Natural killer cell (primary cell): Measurements from ENCODE around the gene ZACN. TPM values are rescaled to one million over a fixed set of nuclear protein-coding genes. Genes with fewer than 3 reads are reported as not detected.
A peak's percentile ranks its signal among the peaks of the same experiment; 100 is the strongest.

Experiments used
- ATAC-seq, 3 donors: fragments of 150-1000 bp in 2 of 3; fragments of 200-7000 bp in 1 of 3; cut with Tn5 transposase; 1 replicate in 1 of 3; 2 replicates in 2 of 3; pipeline ENCODE4 v1.10.0; 2021; ENCODE audit warnings: mild to moderate bottlenecking in 2 of 3, moderate library complexity in 2 of 3
- DNase-seq, 2 donors: peaks; one replicate each; pipeline versions ENCODE4 v3.0.0 to v3.0.0-alpha.2; 2013 to 2021; ENCODE audit warnings: mixed read lengths in 1 of 2
- H3K27ac ChIP-seq: one replicate; pipeline ENCODE4 v1.5.1; 2013; ENCODE audit warnings: mild to moderate bottlenecking, low read length
- H3K27me3 ChIP-seq: one replicate; pipeline ENCODE4 v1.6.1; 2013; ENCODE audit warnings: low read length; ENCODE audit not compliant: control insufficient read depth, insufficient read depth
- H3K36me3 ChIP-seq: one replicate; pipeline ENCODE4 v1.6.1; 2013; ENCODE audit warnings: low read length; ENCODE audit not compliant: control insufficient read depth, insufficient read depth
- H3K4me1 ChIP-seq: one replicate; pipeline ENCODE4 v1.6.1; 2013; ENCODE audit warnings: low read length; ENCODE audit not compliant: control insufficient read depth, insufficient read depth
- H3K4me3 ChIP-seq: one replicate; pipeline ENCODE4 v1.5.1; 2013; ENCODE audit warnings: low read length
- H3K9me3 ChIP-seq: one replicate; pipeline ENCODE4 v1.6.1; 2013; ENCODE audit warnings: low read length; ENCODE audit not compliant: control insufficient read depth, insufficient read depth
- H3K27ac Mint-ChIP-seq, 2 donors: one replicate each; pipeline ENCODE4 v1.8.0; 2022; ENCODE audit warnings: mild to moderate bottlenecking in 2 of 2, mixed read lengths in 2 of 2, moderate library complexity in 1 of 2
- H3K27me3 Mint-ChIP-seq, 2 donors: one replicate each; pipeline ENCODE4 v1.8.0; 2022; ENCODE audit warnings: low read depth in 2 of 2, mixed read lengths in 2 of 2
- H3K36me3 Mint-ChIP-seq: one replicate; pipeline ENCODE4 v1.8.0; 2022; ENCODE audit warnings: mixed read lengths
- H3K4me1 Mint-ChIP-seq, 2 donors: one replicate each; pipeline ENCODE4 v1.8.0; 2022; ENCODE audit warnings: mixed read lengths in 2 of 2
- H3K4me3 Mint-ChIP-seq: one replicate; pipeline ENCODE4 v1.8.0; 2022; ENCODE audit warnings: mild to moderate bottlenecking, moderate library complexity, mixed read lengths
- H3K9me3 Mint-ChIP-seq, 2 donors: one replicate each; pipeline ENCODE4 v1.8.0; 2022; ENCODE audit warnings: mixed read lengths in 2 of 2
- WGBS: methylation state at CpG from one replicate; pipeline ENCODE4 v1.1.7; 2013; ENCODE audit warnings: missing lambda C conversion rate; ENCODE audit not compliant: insufficient coverage; 5-methylcytosine and 5-hydroxymethylcytosine counted together
- intact Hi-C: fragments of 100-400 bp; cut with micrococcal nuclease; formaldehyde crosslinking; loops from one replicate; pipeline ENCODE4 v1.14.2; 2022
- total RNA-seq, 4 donors: library from RNA; stranded (reverse); fragments of 120-200 nt in 1 of 4; gene quantifications; one replicate each; pipeline versions ENCODE4 v1.2.3 to v1.2.4, GENCODE V29; 2013 to 2022
- TF ChIP-seq, protein P1 (sequence below): fragments of 200-600 bp; IDR thresholded peaks from one replicate; pipeline ENCODE4 v1.8.0; 2022; ENCODE audit warnings: antibody characterized with exemption

The ZACN gene
- total RNA-seq, 3 donors from 2014 or later (not counting 1 experiment from before 2014, with no cell fraction given) = 0.28 to 0.80 (median 0.50) TPM

DNA sequence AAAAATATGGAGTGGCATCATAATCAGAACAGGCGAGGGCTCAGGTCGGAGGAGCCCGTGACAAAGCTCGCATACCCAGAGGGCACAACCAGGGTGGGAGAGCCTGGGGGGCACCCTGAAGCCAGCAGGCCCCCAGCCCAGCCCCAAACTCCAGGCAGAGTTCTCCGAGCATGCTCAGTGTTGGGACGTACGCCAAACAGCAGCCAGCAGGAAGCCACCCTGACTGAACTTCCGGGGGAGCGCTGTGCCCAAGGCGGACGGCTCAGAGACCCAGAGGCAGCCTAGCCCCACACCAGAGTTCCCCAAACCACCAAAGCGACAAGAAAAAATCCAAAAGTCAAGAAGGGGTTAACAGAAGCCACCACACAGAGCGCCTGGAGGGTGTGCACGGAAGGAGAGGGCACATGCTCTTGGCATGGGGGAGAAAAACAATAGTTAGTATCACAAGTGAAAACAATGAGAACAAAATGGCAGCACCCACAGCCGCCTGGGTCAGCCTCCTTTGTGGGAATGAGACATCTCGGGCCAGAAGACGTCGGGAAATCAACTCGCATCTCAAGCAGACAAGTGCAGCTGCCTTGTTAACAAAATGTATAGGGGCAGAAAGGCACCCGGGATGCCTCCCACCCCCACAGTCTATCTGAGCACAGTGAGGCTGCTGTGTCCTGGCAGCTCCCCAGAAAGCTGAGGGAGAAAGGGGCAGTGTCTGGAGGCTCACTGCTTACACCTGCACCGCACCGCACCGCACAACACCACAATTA lies 12.7 kb downstream of the ZACN start:
- Mint-ChIP-seq H3K4me3 (no peak overlapping the region), H3K36me3 (no peaks in the 10 kb centered on the region), H3K27me3 (no peaks in the 10 kb centered on the region), H3K9me3 (no peaks in the 10 kb centered on the region), H3K27ac (peak overlapping the region in 1 of 2 donors; percentile 24), H3K4me1 (peaks cover 0 to 3% of the 10 kb centered on the region in 2 donors)
- no peak overlapping the region for H3K4me3 ChIP-seq
- no peak overlapping the region for H3K27ac ChIP-seq
- H3K9me3 ChIP-seq = no peaks in the 10 kb centered on the region
- WGBS = 87% methylated on average over 23 of the region's 23 CpGs
- H3K27me3 ChIP-seq = no peaks in the 10 kb centered on the region
- DNase-seq (peak in 1 of 2 donors; percentile 51), ATAC-seq (peak in 2 of 3 donors; percentile 41 to 60)
- TF ChIP-seq, protein P1, sequence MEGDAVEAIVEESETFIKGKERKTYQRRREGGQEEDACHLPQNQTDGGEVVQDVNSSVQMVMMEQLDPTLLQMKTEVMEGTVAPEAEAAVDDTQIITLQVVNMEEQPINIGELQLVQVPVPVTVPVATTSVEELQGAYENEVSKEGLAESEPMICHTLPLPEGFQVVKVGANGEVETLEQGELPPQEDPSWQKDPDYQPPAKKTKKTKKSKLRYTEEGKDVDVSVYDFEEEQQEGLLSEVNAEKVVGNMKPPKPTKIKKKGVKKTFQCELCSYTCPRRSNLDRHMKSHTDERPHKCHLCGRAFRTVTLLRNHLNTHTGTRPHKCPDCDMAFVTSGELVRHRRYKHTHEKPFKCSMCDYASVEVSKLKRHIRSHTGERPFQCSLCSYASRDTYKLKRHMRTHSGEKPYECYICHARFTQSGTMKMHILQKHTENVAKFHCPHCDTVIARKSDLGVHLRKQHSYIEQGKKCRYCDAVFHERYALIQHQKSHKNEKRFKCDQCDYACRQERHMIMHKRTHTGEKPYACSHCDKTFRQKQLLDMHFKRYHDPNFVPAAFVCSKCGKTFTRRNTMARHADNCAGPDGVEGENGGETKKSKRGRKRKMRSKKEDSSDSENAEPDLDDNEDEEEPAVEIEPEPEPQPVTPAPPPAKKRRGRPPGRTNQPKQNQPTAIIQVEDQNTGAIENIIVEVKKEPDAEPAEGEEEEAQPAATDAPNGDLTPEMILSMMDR = no peak
- H3K36me3 ChIP-seq = peaks cover 88% of the 10 kb centered on the region
- no peaks in the 10 kb centered on the region for H3K4me1 ChIP-seq
- intact Hi-C loops = no loop called here

DNA sequence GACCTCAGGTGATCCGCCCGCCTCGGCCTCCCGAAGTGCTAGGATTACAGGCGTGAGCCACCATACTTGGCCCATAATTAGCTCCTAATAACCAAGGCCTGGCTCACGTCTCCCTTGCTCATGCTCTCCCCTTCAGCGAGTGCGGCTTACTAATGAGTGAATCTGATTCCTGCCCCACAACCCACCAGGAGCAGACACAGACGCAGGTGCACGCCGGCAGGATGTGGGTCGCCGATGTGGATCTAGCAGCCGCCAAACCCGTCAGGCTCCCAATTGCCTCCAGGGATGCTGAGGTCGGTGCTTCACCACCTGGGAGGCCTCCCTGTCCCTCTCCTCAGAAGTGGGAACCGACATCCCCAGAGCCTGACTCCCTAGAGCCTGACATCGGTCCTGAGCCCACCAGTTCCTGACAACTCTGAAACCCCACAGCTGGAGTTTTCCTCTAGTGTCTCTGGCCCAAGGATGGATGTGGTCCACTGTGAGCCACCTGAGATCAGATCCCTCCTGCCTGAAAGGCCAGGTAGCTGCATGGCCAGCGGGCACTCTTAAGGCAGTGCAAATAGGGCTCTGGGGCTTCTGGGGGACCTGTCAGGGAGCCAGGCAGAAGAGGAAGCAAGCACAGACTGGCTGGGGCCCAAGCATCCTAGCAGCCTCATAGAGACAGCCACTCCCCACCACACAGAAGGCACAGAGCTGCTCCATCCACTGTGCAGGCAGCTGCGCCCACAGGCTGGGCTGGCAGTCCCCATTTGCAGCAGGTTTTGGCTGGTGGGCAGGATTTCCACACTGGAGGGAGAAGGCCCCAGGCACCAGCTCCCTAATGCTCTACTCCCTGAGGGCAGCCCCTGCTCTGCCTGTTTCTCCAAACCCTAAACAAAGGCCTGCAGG lies 13.8 kb downstream of the ZACN start:
- TF ChIP-seq, protein P1 = no peak
- Histone ChIP-seq H3K4me1 (no peaks in the 10 kb centered on the region), H3K27ac (no peak overlapping the region), H3K4me3 (no peak overlapping the region), H3K9me3 (no peaks in the 10 kb centered on the region), H3K36me3 (peaks cover 88% of the 10 kb centered on the region), H3K27me3 (no peaks in the 10 kb centered on the region)
- Mint-ChIP-seq H3K4me3 (no peak overlapping the region), H3K27me3 (no peaks in the 10 kb centered on the region), H3K27ac (no peak overlapping the region), H3K9me3 (no peaks in the 10 kb centered on the region), H3K36me3 (no peaks in the 10 kb centered on the region), H3K4me1 (peaks cover 0 to 3% of the 10 kb centered on the region in 2 donors)
- DNase-seq (no peak), ATAC-seq (no peak)
- WGBS = 96% methylated on average over 20 of the region's 20 CpGs
- intact Hi-C loops = no loop called here

DNA sequence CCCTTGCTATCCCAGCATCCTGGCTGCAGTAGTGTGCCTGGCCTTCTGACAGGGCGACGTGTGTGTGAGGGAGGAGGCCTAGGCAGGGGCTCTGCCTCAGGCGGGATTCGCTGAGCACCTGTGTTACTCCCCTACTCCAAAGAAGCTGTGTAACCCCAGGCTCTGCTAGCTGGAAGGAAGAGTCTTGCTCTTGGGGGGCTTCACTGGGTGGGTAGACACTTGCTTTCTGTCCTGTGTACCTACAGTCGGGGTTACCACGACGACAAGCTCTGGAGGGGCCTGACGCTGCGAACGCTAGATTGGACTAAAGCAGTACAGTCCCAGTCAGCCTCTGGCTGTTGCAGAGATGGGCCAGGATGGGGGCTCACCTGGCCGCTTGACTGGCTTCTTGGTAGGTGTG lies 15.1 kb downstream of the ZACN start:
- Histone ChIP-seq H3K27ac (no peak overlapping the region), H3K4me1 (no peaks in the 10 kb centered on the region), H3K9me3 (no peaks in the 10 kb centered on the region), H3K36me3 (peaks cover 76% of the 10 kb centered on the region), H3K4me3 (no peak overlapping the region), H3K27me3 (no peaks in the 10 kb centered on the region)
- Mint-ChIP-seq H3K9me3 (no peaks in the 10 kb centered on the region), H3K4me1 (peaks cover 0 to 3% of the 10 kb centered on the region in 2 donors), H3K4me3 (no peak overlapping the region), H3K27me3 (no peaks in the 10 kb centered on the region), H3K27ac (no peak overlapping the region), H3K36me3 (no peaks in the 10 kb centered on the region)
- intact Hi-C loops = no loop called here
- TF ChIP-seq, protein P1 = no peak
- ATAC-seq (no peak), DNase-seq (no peak)
- 96% methylated on average over 9 of the region's 11 CpGs for WGBS
